ENCODE results near the gene ARHGAP36.

Gene ARHGAP36, protein sequence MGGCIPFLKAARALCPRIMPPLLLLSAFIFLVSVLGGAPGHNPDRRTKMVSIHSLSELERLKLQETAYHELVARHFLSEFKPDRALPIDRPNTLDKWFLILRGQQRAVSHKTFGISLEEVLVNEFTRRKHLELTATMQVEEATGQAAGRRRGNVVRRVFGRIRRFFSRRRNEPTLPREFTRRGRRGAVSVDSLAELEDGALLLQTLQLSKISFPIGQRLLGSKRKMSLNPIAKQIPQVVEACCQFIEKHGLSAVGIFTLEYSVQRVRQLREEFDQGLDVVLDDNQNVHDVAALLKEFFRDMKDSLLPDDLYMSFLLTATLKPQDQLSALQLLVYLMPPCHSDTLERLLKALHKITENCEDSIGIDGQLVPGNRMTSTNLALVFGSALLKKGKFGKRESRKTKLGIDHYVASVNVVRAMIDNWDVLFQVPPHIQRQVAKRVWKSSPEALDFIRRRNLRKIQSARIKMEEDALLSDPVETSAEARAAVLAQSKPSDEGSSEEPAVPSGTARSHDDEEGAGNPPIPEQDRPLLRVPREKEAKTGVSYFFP

DNA sequence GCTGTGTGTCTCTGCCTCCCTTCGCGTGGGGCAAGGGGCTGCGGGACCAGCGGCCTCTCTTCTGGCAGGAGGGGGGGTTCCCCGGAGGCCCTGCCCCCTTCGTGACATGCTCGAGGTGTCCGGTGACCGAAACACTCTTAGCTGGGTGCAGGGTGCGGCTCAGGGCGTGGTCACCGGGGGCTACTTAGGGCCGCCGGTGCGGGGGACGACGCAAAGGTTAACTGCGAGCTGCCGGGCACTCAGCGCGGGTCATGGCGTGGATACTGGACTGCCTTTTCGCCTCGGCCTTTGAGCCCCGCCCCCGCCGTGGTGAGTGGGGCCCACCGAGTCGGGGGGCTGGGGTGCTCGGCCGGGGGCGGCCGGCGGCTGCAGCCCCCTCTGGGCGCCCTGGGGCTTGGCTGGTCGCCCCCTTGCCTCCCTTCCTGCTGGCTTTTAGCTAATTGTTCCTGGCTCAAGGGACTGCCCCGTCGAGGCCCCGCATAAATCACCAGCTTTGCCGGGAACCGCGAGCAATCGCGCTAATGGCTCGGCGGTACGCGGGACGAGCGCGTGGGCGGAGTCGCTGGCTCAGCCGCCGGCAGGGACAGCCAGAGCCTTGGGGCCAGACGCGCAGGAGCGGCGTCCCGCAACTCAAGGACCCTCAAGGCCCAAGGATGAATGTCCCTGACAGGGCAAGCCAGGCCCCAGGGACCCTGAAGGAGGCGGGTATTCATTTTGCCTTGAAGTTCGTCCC, at the start of gene ARHGAP36:
Gene ARHGAP36, plus strand, starts transcription at position 211 of the 733 bp plus-strand sequence. CDS start 23,320 bp downstream, outside the sequence.
- DNase-seq: peak in 1 of 2 donors; percentile 9

DNA sequence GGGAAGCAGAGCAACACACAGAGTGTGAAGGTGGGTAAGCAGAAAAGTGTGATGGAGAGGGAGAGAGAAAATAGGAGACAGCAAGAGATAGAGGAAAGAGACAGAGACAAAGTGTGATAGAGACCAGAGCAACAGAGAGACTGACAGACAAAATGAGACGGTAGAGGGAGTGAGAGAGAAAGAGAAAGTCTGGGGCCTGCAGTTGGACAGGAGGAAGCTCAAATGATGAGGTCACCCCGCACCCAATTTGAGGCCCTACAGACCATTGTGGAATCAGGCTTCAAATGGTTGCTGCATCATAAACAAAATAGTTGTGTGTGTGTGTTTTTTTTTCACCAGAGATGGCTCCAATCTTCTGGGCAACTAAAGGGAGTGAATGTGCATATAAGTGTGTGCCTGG, 48.0 kb upstream of the ARHGAP36 start:
- no peak for DNase-seq

GRCh38 chrX:131025336-131025735, 32.8 kb upstream of the ARHGAP36 start:
- DNase-seq: no peak

- DNase-seq: no peak
Observed at GRCh38 chrX:131032354-131033230, 25.6 kb upstream of the ARHGAP36 start.

GRCh38 chrX:131034063-131034462, 24.1 kb upstream of the ARHGAP36 start:
- no peak for DNase-seq

DNA sequence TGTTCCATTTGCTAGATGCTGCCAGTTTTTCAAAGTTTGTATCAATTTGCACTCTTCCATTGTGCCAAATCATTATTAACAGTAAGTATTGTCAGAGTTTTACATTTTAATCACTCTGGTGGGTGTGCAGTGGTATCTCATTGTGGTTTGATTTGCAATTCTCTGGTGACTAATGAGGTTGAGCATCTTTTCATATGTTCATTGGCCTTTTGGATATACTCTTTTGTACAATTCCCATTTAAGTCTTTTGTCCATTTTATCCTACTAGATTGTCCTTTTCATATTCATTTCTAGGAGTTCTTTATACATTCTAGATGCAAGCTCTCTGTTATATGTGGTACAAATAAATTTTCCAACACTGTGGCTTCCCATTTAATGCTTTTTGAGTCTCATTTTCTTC, 17.4 kb upstream of the ARHGAP36 start:
- DNase-seq: no peak

- DNase-seq: no peak
Observed at GRCh38 chrX:131041667-131042066, 16.5 kb upstream of the ARHGAP36 start.

- DNase-seq: no peak
Observed at GRCh38 chrX:131045726-131046125, 12.4 kb upstream of the ARHGAP36 start.

DNA sequence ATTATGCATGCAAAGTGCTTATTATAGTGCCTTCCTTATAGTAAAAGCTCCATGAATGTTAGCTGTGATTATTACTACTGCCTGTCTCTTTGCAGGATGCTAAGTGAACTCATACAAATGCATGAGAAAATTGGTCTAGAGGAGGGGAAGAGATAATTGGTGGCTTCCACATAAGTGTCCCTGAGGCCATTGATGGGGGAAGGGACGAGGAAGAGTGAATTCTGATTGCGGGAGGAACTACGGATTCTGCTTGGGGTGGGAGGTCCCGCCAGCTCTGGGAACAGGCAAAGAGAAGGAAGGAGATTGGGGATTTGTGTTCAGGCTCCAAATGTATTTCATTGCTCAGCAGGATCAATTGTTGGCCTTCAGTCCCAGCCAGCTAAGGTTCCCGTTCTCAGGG, 11.6 kb upstream of the ARHGAP36 start:
- no peak for DNase-seq

GRCh38 chrX:131047180-131047579, 11.0 kb upstream of the ARHGAP36 start:
- DNase-seq: no peak

DNA sequence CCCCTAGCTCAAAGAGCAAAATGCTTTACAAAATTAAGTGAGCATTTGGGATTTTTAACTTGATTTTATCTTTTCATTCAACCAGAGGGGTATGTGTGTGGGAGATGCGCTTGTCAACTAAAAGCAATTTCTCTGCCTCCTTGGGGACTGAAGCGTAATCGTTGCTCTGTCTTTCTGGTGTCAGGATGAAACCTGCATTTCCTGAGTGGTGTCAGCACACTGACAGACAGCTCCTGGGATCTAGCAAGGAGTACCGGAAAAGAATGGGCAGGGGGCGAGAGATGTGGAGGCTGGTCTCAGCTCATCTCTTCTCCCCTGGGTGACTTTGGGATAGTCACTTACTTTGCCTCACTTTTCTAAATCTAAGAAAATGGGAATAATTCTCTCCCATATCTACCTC, 5.1 kb upstream of the ARHGAP36 start:
- DNase-seq: no peak

DNA sequence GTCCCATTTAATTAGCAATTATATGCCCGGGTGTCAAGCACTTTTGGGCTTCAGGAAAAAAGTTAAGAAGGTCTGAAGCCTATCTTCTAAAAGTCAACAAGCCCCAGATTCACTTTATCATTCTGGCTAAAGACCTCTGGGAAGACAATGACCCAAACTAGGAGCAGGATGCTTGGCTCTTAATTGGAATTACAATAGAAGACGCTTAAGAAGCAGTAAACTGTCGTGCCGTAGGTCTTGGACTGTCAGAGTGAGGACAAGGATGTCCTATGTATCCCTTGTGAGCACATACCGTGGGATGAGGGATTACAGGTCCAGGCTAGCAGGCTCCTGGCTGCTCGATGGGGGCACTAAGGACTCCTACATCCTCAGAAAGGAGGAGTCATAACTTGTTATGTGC, 3.2 kb upstream of the ARHGAP36 start:
- DNase-seq: no peak

DNA sequence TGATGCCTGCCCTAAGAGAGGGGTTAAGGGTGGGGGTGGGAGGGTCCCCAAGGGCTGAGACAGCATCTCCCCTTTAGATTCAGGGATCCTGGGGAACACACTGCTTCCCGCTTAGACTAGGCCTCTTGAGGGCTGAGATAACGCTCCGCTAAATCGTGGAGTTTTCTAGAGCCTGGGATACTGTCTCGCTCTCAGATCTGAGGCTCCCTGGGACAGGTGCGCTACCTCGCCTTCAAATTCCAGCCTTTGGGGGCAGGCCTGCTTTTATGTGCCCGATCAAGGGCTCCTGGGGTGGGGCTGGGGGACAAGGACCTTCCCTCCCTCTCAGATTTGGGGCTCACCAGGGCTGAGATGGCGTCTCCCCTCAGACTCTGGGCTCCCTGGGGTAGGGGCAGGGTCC, 440 bp upstream of the ARHGAP36 start:
- no peak for DNase-seq

DNA sequence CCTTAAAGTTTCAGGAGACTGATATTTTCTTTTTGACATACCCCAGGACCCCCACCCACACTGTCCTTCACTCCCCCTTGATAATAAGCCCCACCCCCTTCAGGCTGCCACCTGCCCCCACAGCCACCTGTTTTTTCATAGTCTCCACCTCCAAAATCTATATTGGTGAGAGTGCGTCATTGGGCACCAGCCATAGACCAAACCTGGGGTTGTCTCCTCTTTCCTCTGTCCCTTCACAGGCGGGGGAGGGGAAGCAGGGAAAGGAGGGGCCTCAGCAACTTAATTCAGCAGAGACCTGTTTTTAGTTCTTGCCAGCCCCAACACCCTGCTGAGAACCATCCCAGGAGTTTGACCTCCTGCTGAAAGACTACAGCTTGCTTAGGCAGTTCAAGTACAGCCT, 1.1 kb downstream of the ARHGAP36 start:
- no peak for DNase-seq

GRCh38 chrX:131060147-131060546, 2.0 kb downstream of the ARHGAP36 start:
- no peak for DNase-seq

DNA sequence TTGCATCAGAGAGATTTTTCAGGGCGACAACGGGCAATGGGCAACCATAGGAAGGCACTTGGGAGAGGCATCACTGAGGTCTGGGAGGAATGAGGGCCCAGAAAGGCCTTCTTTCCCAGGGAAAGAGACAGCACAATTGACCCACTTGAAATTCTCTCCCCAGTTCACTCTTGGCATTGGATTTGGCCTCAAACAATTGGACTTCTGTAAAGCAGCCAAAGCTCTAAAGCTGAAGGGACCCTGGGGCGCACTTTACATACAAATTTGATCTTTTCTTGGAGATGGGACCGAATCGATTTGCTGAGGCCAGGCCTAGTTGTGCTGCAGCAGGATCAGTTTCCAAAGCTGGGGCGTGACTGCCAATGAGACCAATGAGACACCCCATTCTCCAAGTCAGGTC, 3.2 kb downstream of the ARHGAP36 start:
- DNase-seq: no peak

GRCh38 chrX:131063613-131064012, 5.5 kb downstream of the ARHGAP36 start:
- DNase-seq: no peak

DNA sequence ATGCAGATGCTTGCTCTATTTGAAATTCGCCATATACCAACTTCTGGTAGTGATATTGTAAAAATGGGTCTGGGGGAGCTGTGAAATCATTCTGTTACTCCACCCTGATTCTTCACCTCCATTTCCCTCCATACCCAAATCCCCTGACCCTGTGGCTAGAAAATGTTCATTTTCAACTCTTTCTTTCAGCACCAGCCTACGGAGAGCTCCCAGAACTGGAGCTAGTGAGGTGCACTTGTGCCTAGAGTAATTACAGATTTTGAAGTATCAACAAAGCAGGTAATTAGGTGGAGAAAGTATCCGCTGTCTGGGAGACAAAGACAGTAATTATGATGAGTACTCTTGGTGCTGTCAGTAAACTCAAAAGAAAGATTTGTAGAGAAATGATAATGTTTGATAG, 8.1 kb downstream of the ARHGAP36 start:
- DNase-seq: no peak

DNA sequence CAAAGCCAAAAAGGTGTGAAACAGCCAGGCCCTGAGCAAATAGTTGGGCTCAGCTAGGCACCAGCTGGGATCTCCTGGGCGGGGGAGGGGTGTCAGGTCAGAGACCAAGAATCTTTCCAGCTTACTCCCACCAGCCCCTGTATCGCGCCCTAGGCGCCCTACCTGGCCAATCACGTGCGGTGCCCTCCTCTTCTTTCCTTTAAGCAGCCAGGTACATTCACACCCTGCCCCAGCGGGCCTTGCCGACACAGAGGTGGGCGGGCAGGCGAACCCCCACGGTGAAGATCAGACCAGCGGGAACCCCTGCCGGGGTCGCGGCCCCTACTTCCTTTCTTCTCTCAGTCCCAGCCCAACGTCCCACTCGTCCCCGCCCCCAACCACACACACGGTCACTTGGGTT, 9.1 kb downstream of the ARHGAP36 start:
- no peak for DNase-seq

GRCh38 chrX:131067846-131068745, 9.9 kb downstream of the ARHGAP36 start:
- DNase-seq: peak in 1 of 2 donors; percentile 7

DNA sequence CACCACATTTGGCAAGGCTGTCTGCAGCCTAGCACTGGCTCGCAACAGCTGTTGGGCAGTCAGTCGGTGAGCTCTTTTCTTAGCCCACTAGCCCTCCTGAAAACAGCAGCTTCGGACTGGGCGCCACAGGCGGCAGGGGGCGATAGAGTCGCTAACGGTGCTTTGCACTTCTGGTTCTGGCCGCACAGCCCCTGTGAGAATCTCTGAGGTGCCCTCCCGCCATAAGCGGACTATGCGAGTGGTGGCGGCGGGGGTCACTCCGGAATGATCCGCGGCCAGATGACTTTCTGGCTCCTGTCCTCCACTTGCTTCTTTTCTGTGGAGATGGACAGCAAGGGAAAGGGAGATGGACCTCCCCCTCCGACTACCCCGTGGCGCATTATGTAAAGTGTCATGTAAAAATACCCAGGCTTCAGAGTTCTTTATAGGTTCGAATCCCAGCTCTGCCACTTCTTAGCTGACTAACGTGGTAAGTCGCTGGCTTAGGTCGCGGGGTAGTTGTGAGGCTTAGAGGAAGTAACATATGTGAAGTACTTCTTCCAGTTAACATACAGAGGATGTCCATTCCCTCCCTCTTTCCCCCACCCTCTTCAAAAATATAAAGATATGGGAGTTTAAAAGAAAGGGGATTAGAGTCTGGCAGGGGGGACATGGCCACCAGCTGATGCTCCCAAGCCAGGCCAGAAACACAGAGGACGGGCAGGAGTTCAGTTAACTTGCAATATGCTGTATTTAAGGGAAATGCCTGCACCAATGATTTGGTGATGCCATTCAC, 11.0 kb downstream of the ARHGAP36 start:
- DNase-seq: peak in 1 of 2 donors; percentile 42
